Measurements from ENCODE around the gene ADRA2A. TPM values are rescaled to one million over a fixed set of nuclear protein-coding genes. Genes with fewer than 3 reads are reported as not detected.

Gene ADRA2A
- total RNA-seq, 1 experiment from 2014 or later: 0.05 TPM

- Histone ChIP-seq H3K36me3 (ENCODE audit: control insufficient read depth, insufficient read depth, low read length) (no peaks in the 10 kb centered on the region), H3K27me3 (ENCODE audit: control insufficient read depth, insufficient read depth, low read length) (peaks cover 31% of the 10 kb centered on the region), H3K4me3 (ENCODE audit: low read depth in 2 of 2, low read length in 2 of 2) (peak overlapping the region; percentile 43 to 64), H3K27ac (ENCODE audit: low read length) (no peak overlapping the region), H3K9me3 (ENCODE audit: control insufficient read depth, insufficient read depth, low read depth, low read length) (no peaks in the 10 kb centered on the region), H3K4me1 (ENCODE audit: control insufficient read depth, insufficient read depth, low read length) (no peaks in the 10 kb centered on the region; the same call in 1 of the 2 replicates)
- DNase-seq (ENCODE audit: low read depth, low spot score): peak; percentile 25
- TF ChIP-seq SIN3A (IDR thresholded peaks at IDR 0.05; ENCODE audit: borderline replicate concordance, insufficient read depth, low read depth, low read length): no peak
- TF ChIP-seq REST (IDR thresholded peaks at IDR 0.05; ENCODE audit: insufficient read depth in 1 of 2, low read depth in 2 of 2, low read length in 1 of 2): no peak
- peak; percentile 97 for TF ChIP-seq CTCF (IDR thresholded peaks at IDR 0.05)
- ChIA-PET CTCF (no interaction called here), POLR2A (no interaction called here)
- in situ Hi-C loops (cut with HindIII; ENCODE audit: low pct_unique_long_range_greater_than_20kb, low sequenced_read_pairs) (no loop called here), intact Hi-C loops (cut with micrococcal nuclease; ENCODE audit: unreplicated experiment) (loop anchor here (5.0 to 10.0 kb wide), 3 partner anchors 286 to 1069 kb away; no protein-coding TSS in a partner anchor)
- no TSS peak for BruUV-seq (replicated peaks)
- peak; percentile 86 for ATAC-seq
These were observed 593 bp upstream of the ADRA2A start for GRCh38 chr10:111076191-111076681.

GRCh38 chr10:111077479-111077784 lies 603 bp downstream of the ADRA2A start:
- DNase-seq (ENCODE audit: low read depth, low spot score) (no peak), ATAC-seq (no peak)
- ChIA-PET POLR2A (no interaction called here), CTCF (no interaction called here)
- peak overlapping the region; percentile 43 to 64 for H3K4me3 ChIP-seq (ENCODE audit: low read depth in 2 of 2, low read length in 2 of 2)
- no TSS peak for BruUV-seq (replicated peaks)
- no peaks in the 10 kb centered on the region; the same call in 1 of the 2 replicates for H3K4me1 ChIP-seq (ENCODE audit: control insufficient read depth, insufficient read depth, low read length)
- in situ Hi-C loops (cut with HindIII; ENCODE audit: low pct_unique_long_range_greater_than_20kb, low sequenced_read_pairs): no loop called here
- intact Hi-C loops (cut with micrococcal nuclease; ENCODE audit: unreplicated experiment): loop anchor here (5.0 to 10.0 kb wide), 3 partner anchors 285 to 1067 kb away; no protein-coding TSS in a partner anchor
- no peaks in the 10 kb centered on the region for H3K36me3 ChIP-seq (ENCODE audit: control insufficient read depth, insufficient read depth, low read length)
- H3K27ac ChIP-seq (ENCODE audit: low read length): no peak overlapping the region
- H3K9me3 ChIP-seq (ENCODE audit: control insufficient read depth, insufficient read depth, low read depth, low read length): no peaks in the 10 kb centered on the region
- TF ChIP-seq TCF7L2 (IDR thresholded peaks at IDR 0.05; ENCODE audit: low read depth, low read length): no peak
- peaks cover 25% of the 10 kb centered on the region for H3K27me3 ChIP-seq (ENCODE audit: control insufficient read depth, insufficient read depth, low read length)

- ATAC-seq: no peak
- no peaks in the 10 kb centered on the region; the same call in 1 of the 2 replicates for H3K4me1 ChIP-seq (ENCODE audit: control insufficient read depth, insufficient read depth, low read length)
- intact Hi-C loops (cut with micrococcal nuclease; ENCODE audit: unreplicated experiment): loop anchor here (5.0 to 10.0 kb wide), 3 partner anchors 284 to 1067 kb away; no protein-coding TSS in a partner anchor
- TF ChIP-seq SIN3A (IDR thresholded peaks at IDR 0.05; ENCODE audit: borderline replicate concordance, insufficient read depth, low read depth, low read length) (no peak), TCF7L2 (IDR thresholded peaks at IDR 0.05; ENCODE audit: low read depth, low read length) (no peak), CTCF (IDR thresholded peaks at IDR 0.05) (no peak), POLR2AphosphoS5 (IDR thresholded peaks at IDR 0.05; ENCODE audit: low read depth, low read length) (no peak), REST (IDR thresholded peaks at IDR 0.05; ENCODE audit: insufficient read depth in 1 of 2, low read depth in 2 of 2, low read length in 1 of 2) (no peak)
- in situ Hi-C loops (cut with HindIII; ENCODE audit: low pct_unique_long_range_greater_than_20kb, low sequenced_read_pairs): no loop called here
- peak overlapping the region in 1 of 2 experiments; percentile 43; a peak in 2 of 4 replicates for H3K4me3 ChIP-seq (ENCODE audit: low read depth in 2 of 2, low read length in 2 of 2)
- no TSS peak for BruUV-seq (replicated peaks)
- ChIA-PET CTCF (no interaction called here), POLR2A (no interaction called here)
- H3K36me3 ChIP-seq (ENCODE audit: control insufficient read depth, insufficient read depth, low read length): no peaks in the 10 kb centered on the region
- H3K9me3 ChIP-seq (ENCODE audit: control insufficient read depth, insufficient read depth, low read depth, low read length): no peaks in the 10 kb centered on the region
- no peak overlapping the region for H3K27ac ChIP-seq (ENCODE audit: low read length)
- no peak for DNase-seq (ENCODE audit: low read depth, low spot score)
- peaks cover 22% of the 10 kb centered on the region for H3K27me3 ChIP-seq (ENCODE audit: control insufficient read depth, insufficient read depth, low read length)
These were observed 1.1 kb downstream of the ADRA2A start for GRCh38 chr10:111077785-111078504.

Data from Panc1 (cell line).